ENCODE results near the gene CYTH1.
A peak's percentile ranks its signal among the peaks of the same experiment; 100 is the strongest.

The CYTH1 gene

GRCh38 chr17:78767806-78768205 lies 14.3 kb downstream of the CYTH1 start:
- ATAC-seq = peak; percentile 27; the same call in 1 of the 3 replicates
- TF ChIP-seq ZNF565 (CRISPR knock-in tag; conservative IDR thresholded peaks at IDR 0.05; ENCODE audit: low read depth) (no peak), ZFP3 (CRISPR knock-in tag; IDR thresholded peaks at IDR 0.05) (no peak), OSR1 (CRISPR knock-in tag; IDR thresholded peaks at IDR 0.05) (no peak)

- TF ChIP-seq BACH2 (CRISPR knock-in tag; IDR thresholded peaks at IDR 0.05; ENCODE audit: borderline replicate concordance) = no peak
- TF ChIP-seq ISL1 (CRISPR knock-in tag; IDR thresholded peaks at IDR 0.05) = no peak
- no peak for TF ChIP-seq RARB (CRISPR knock-in tag; IDR thresholded peaks at IDR 0.05)
- TF ChIP-seq ARNTL (CRISPR knock-in tag; IDR thresholded peaks at IDR 0.05; ENCODE audit: borderline replicate concordance, low read depth) = no peak
- no peak for TF ChIP-seq PPARA (CRISPR knock-in tag; IDR thresholded peaks at IDR 0.05; ENCODE audit: borderline replicate concordance)
- no peak for ATAC-seq
Measured at GRCh38 chr17:78766743-78767294, 15.3 kb downstream of the CYTH1 start.

- no peak for ATAC-seq
- TF ChIP-seq ZC3H10 (CRISPR knock-in tag; IDR thresholded peaks at IDR 0.05) = no peak
- no peak for TF ChIP-seq PPARA (CRISPR knock-in tag; IDR thresholded peaks at IDR 0.05; ENCODE audit: borderline replicate concordance)
- no peak for TF ChIP-seq ZNF565 (CRISPR knock-in tag; conservative IDR thresholded peaks at IDR 0.05; ENCODE audit: low read depth)
- TF ChIP-seq OSR1 (CRISPR knock-in tag; IDR thresholded peaks at IDR 0.05) = no peak
- TF ChIP-seq CREB5 (CRISPR knock-in tag; IDR thresholded peaks at IDR 0.05; ENCODE audit: low read depth) = no peak
- TF ChIP-seq SNAI2 (CRISPR knock-in tag; IDR thresholded peaks at IDR 0.05) = no peak
- TF ChIP-seq CSDC2 (CRISPR knock-in tag; IDR thresholded peaks at IDR 0.05) = no peak
- no peak for TF ChIP-seq GLIS3 (CRISPR knock-in tag; IDR thresholded peaks at IDR 0.05)
- TF ChIP-seq PATZ1 (CRISPR knock-in tag; IDR thresholded peaks at IDR 0.05; ENCODE audit: borderline replicate concordance) = no peak
Measured at GRCh38 chr17:78766225-78766624, 15.8 kb downstream of the CYTH1 start.

GRCh38 chr17:78765821-78766220 lies 16.3 kb downstream of the CYTH1 start:
- no peak for TF ChIP-seq ZNF70 (CRISPR knock-in tag; IDR thresholded peaks at IDR 0.05)
- no peak for TF ChIP-seq ARNTL (CRISPR knock-in tag; IDR thresholded peaks at IDR 0.05; ENCODE audit: borderline replicate concordance, low read depth)
- TF ChIP-seq ZNF565 (CRISPR knock-in tag; conservative IDR thresholded peaks at IDR 0.05; ENCODE audit: low read depth) = no peak
- TF ChIP-seq GLIS3 (CRISPR knock-in tag; IDR thresholded peaks at IDR 0.05) = no peak
- no peak for TF ChIP-seq TOX (CRISPR knock-in tag; IDR thresholded peaks at IDR 0.05; ENCODE audit: borderline replicate concordance)
- TF ChIP-seq CREB5 (CRISPR knock-in tag; IDR thresholded peaks at IDR 0.05; ENCODE audit: low read depth) = no peak
- TF ChIP-seq POU6F1 (CRISPR knock-in tag; IDR thresholded peaks at IDR 0.05; ENCODE audit: borderline replicate concordance, low read depth) = no peak
- TF ChIP-seq ZNF8 (CRISPR knock-in tag; IDR thresholded peaks at IDR 0.05) = no peak
- TF ChIP-seq CSDC2 (CRISPR knock-in tag; IDR thresholded peaks at IDR 0.05) = no peak
- TF ChIP-seq PATZ1 (CRISPR knock-in tag; IDR thresholded peaks at IDR 0.05; ENCODE audit: borderline replicate concordance) = no peak
- no peak for TF ChIP-seq ZFP30 (CRISPR knock-in tag; IDR thresholded peaks at IDR 0.05)
- no peak for TF ChIP-seq ISL1 (CRISPR knock-in tag; IDR thresholded peaks at IDR 0.05)
- TF ChIP-seq ESRRG (CRISPR knock-in tag; IDR thresholded peaks at IDR 0.05) = no peak
- no peak for ATAC-seq

All from SK-N-SH treated with all-trans-retinoic acid at 6 μM for 48 hours (cell line).